ENCODE results near the gene WDR18. TPM values are rescaled to one million over a fixed set of nuclear protein-coding genes. Genes with fewer than 3 reads are reported as not detected.

WDR18 gene
- total and polyA plus RNA-seq, 2 of the 8 experiments (the other 6 are each of a cell fraction or from before 2014, with no cell fraction given): 87.7 to 177 TPM

- TF ChIP-seq SRF (IDR thresholded peaks at IDR 0.05; ENCODE audit: low read depth, low read length): no peak
- peak; percentile 54; the same call in 1 of the 2 replicates for TF ChIP-seq CHD1 (IDR thresholded peaks at IDR 0.05; ENCODE audit: low read depth, low read length)
- peak in 1 of 2 experiments; percentile 4 for TF ChIP-seq POLR2A (IDR thresholded peaks at IDR 0.05; ENCODE audit: control extremely low read depth in 1 of 2, low read depth in 2 of 2, low read length in 2 of 2)
- TF ChIP-seq, protein P1, sequence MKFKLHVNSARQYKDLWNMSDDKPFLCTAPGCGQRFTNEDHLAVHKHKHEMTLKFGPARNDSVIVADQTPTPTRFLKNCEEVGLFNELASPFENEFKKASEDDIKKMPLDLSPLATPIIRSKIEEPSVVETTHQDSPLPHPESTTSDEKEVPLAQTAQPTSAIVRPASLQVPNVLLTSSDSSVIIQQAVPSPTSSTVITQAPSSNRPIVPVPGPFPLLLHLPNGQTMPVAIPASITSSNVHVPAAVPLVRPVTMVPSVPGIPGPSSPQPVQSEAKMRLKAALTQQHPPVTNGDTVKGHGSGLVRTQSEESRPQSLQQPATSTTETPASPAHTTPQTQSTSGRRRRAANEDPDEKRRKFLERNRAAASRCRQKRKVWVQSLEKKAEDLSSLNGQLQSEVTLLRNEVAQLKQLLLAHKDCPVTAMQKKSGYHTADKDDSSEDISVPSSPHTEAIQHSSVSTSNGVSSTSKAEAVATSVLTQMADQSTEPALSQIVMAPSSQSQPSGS (IDR thresholded peaks at IDR 0.05; ENCODE audit: low read length): no peak
- TF ChIP-seq TAF1 (IDR thresholded peaks at IDR 0.05; ENCODE audit: low read depth, low read length): peak; percentile 41
- TF ChIP-seq KDM4A (IDR thresholded peaks at IDR 0.05; ENCODE audit: low read depth, low read length, severe bottlenecking): no peak
- no peak for TF ChIP-seq RAD21 (IDR thresholded peaks at IDR 0.05 in 1 of 2, conservative IDR thresholded peaks at IDR 0.05 in 1 of 2; ENCODE audit: low read depth in 2 of 2, low read length in 2 of 2)
- TF ChIP-seq ASH2L (IDR thresholded peaks at IDR 0.05; ENCODE audit: low read length): peak; percentile 49
- no peak for TF ChIP-seq SP4 (IDR thresholded peaks at IDR 0.05; ENCODE audit: low read length)
These were observed 42.9 kb downstream of the WDR18 start (continued) for GRCh38 chr19:1026783-1027649.

Measured in H1 (cell line).